GM12891 (cell line): ENCODE measurements around the gene CPA1.
A peak's percentile ranks its signal among the peaks of the same experiment; 100 is the strongest.

Experiments
- DNase-seq: peaks from one replicate; pipeline ENCODE4 v3.0.0; 2011; ENCODE audit warnings: low spot score; ENCODE audit not compliant: insufficient read length
- FAIRE-seq: peaks from 2 replicates; lab custom pipeline; 2011; peaks lifted over from hg19 to GRCh38; lab: Jason Lieb, UNC
- PAX5 ChIP-seq: IDR thresholded peaks from 2 replicates; pipeline ENCODE4 v1.6.1; 2011; ENCODE audit warnings: low read length, moderate library complexity, mild to moderate bottlenecking; ENCODE audit not compliant: insufficient read depth, severe bottlenecking
- POLR2A ChIP-seq: IDR thresholded peaks from 2 replicates; pipeline ENCODE4 v1.6.1; 2011; ENCODE audit warnings: low read depth, low read length, control low read depth
- POLR2AphosphoS5 ChIP-seq: IDR thresholded peaks from 2 replicates; pipeline ENCODE4 v1.6.1; 2011; ENCODE audit warnings: low read depth, low read length, control low read depth
- POU2F2 ChIP-seq: IDR thresholded peaks from 2 replicates; pipeline ENCODE4 v1.6.1; 2011; ENCODE audit warnings: low read depth, mild to moderate bottlenecking, control low read depth, low read length, moderate library complexity
- SPI1 ChIP-seq: IDR thresholded peaks from 2 replicates; pipeline ENCODE4 v1.6.1; 2011; ENCODE audit warnings: low read depth, low read length, control low read depth
- TAF1 ChIP-seq: IDR thresholded peaks from 2 replicates; pipeline ENCODE4 v1.6.1; 2011; ENCODE audit warnings: low read depth, low read length, control low read depth

CPA1 gene

GRCh38 chr7:130365511-130366441 lies 14.5 kb upstream of the CPA1 start:
- TF ChIP-seq TAF1 (peak; percentile 74), SPI1 (peak; percentile 29; the same call in 1 of the 2 replicates), POU2F2 (peak; percentile 85), PAX5 (no peak), POLR2AphosphoS5 (peak; percentile 86; the same call in 1 of the 2 replicates), POLR2A (peak; percentile 87)
- DNase-seq (peak; percentile 80), FAIRE-seq (peak; percentile 99)

- no peak for DNase-seq
- TF ChIP-seq SPI1 (no peak), POU2F2 (no peak), PAX5 (no peak), POLR2AphosphoS5 (no peak), POLR2A (no peak), TAF1 (no peak)
- no peak for FAIRE-seq
Measured at GRCh38 chr7:130366564-130366963, 13.7 kb upstream of the CPA1 start.

- FAIRE-seq = no peak
- TF ChIP-seq SPI1 (no peak), TAF1 (no peak), POU2F2 (no peak), POLR2A (no peak), POLR2AphosphoS5 (no peak), PAX5 (no peak)
- no peak for DNase-seq
Measured at GRCh38 chr7:130367088-130367755, 13.1 kb upstream of the CPA1 start.

GRCh38 chr7:130367836-130368746 lies 12.2 kb upstream of the CPA1 start:
- FAIRE-seq = no peak
- no peak for DNase-seq

GRCh38 chr7:130369110-130369711 lies 11.1 kb upstream of the CPA1 start:
- FAIRE-seq (peak; percentile 83), DNase-seq (no peak)
- peak; percentile 44 for TF ChIP-seq SPI1
- no peak for TF ChIP-seq TAF1

More at GRCh38 chr7:130367836-130368746, 12.2 kb upstream of the CPA1 start:
- TF ChIP-seq PAX5 (no peak), TAF1 (no peak), POU2F2 (no peak), SPI1 (no peak), POLR2A (no peak), POLR2AphosphoS5 (no peak)

GRCh38 chr7:130369831-130370550 lies 10.3 kb upstream of the CPA1 start:
- TF ChIP-seq POLR2A = no peak
- TF ChIP-seq POU2F2 = no peak
- no peak for TF ChIP-seq POLR2AphosphoS5
- no peak for TF ChIP-seq TAF1
- TF ChIP-seq PAX5 = no peak
- no peak for TF ChIP-seq SPI1
- DNase-seq (no peak), FAIRE-seq (no peak)

- DNase-seq (no peak), FAIRE-seq (no peak)
- TF ChIP-seq SPI1 (no peak), POLR2AphosphoS5 (no peak), PAX5 (no peak), POLR2A (no peak), POU2F2 (no peak), TAF1 (no peak)
Measured at GRCh38 chr7:130371046-130371445, 9.2 kb upstream of the CPA1 start.
